Measurements from ENCODE around the gene CDK14. TPM values are rescaled to one million over a fixed set of nuclear protein-coding genes. Genes with fewer than 3 reads are reported as not detected.

The CDK14 gene
- total and polyA plus RNA-seq, 2 of the 8 experiments (the other 6 are each of a cell fraction or from before 2014, with no cell fraction given), result 5.5 to 47.3 TPM

- no peak for TF ChIP-seq USF2 (IDR thresholded peaks at IDR 0.05; ENCODE audit: low read length)
- no peak for TF ChIP-seq POLR2A (IDR thresholded peaks at IDR 0.05; ENCODE audit: control extremely low read depth in 1 of 2, low read depth in 2 of 2, low read length in 2 of 2)
- no peak for TF ChIP-seq PHF8 (conservative IDR thresholded peaks at IDR 0.05; ENCODE audit: low read depth, low read length)
These were observed 250.1 kb downstream of the CDK14 start (continued) for GRCh38 chr7:90846192-90846591.
